Keratinocyte (primary cell): ENCODE data around the gene SLC25A13.

Experiments
- EZH2 ChIP-seq: IDR thresholded peaks from one replicate; pipeline ENCODE4 v1.6.1; 2012; ENCODE audit warnings: inconsistent platforms, mild to moderate bottlenecking, low read length, moderate library complexity
- TF ChIP-seq, protein P1 (sequence below), 3 experiments: IDR thresholded peaks in 1 of 3; conservative IDR thresholded peaks in 1 of 3; optimal IDR thresholded peaks in 1 of 3; 2 replicates in 2 of 3; 3 replicates in 1 of 3; pipeline versions ENCODE3 to v1.5.1; 2011; ENCODE audit warnings: low read length in 3 of 3, mild to moderate bottlenecking in 3 of 3, moderate library complexity in 2 of 3, control low read depth in 1 of 3, inconsistent platforms in 1 of 3; ENCODE audit not compliant: insufficient read depth in 2 of 3; ENCODE audit errors: extremely low read depth in 1 of 3

DNA sequence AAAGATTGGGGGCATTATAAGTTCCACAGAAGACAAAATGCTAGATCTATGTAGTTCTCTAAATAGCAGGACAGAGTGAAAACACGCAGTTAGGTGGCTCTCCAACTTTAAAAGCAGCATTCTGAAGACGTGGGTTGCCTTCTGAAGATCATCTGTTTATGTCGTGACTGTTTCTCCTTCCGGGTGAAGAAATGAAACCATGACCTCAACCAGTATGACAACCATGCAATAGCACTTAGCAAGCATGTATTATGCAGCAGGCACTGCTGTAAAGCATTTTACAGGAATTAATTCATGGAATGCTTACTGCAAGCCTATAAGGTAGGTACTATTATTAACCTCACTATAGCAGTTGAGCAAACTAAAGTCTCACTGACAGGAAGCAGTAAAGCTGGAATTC, 125.2 kb downstream of the SLC25A13 start:
- no peak for TF ChIP-seq EZH2
- TF ChIP-seq, protein P1, sequence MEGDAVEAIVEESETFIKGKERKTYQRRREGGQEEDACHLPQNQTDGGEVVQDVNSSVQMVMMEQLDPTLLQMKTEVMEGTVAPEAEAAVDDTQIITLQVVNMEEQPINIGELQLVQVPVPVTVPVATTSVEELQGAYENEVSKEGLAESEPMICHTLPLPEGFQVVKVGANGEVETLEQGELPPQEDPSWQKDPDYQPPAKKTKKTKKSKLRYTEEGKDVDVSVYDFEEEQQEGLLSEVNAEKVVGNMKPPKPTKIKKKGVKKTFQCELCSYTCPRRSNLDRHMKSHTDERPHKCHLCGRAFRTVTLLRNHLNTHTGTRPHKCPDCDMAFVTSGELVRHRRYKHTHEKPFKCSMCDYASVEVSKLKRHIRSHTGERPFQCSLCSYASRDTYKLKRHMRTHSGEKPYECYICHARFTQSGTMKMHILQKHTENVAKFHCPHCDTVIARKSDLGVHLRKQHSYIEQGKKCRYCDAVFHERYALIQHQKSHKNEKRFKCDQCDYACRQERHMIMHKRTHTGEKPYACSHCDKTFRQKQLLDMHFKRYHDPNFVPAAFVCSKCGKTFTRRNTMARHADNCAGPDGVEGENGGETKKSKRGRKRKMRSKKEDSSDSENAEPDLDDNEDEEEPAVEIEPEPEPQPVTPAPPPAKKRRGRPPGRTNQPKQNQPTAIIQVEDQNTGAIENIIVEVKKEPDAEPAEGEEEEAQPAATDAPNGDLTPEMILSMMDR (optimal IDR thresholded peaks at IDR 0.05 in 1 of 3, IDR thresholded peaks at IDR 0.05 in 1 of 3, conservative IDR thresholded peaks at IDR 0.05 in 1 of 3; ENCODE audit: extremely low read depth in 1 of 3, insufficient read depth in 2 of 3, low read length in 3 of 3) = no peak
